Neural crest cell (in vitro differentiated cells): ENCODE data around the gene HDAC4. TPM values are rescaled to one million over a fixed set of nuclear protein-coding genes. Genes with fewer than 3 reads are reported as not detected.

ENCODE experiments used
- DNase-seq: peaks from one replicate; pipeline ENCODE4 v3.0.0; 2021; ENCODE audit warnings: low read depth, mixed read lengths, low spot score
- H3K27ac Mint-ChIP-seq: one replicate; pipeline ENCODE4 v1.8.0; 2021; ENCODE audit warnings: mild to moderate bottlenecking, mixed read lengths; ENCODE audit not compliant: unreplicated experiment
- H3K27me3 Mint-ChIP-seq: 2 replicates; pipeline ENCODE4 v1.8.0; 2021; ENCODE audit warnings: low read depth, mild to moderate bottlenecking, mixed read lengths
- H3K36me3 Mint-ChIP-seq: 2 replicates; pipeline ENCODE4 v1.8.0; 2021; ENCODE audit warnings: low read depth, mild to moderate bottlenecking, mixed read lengths
- H3K4me1 Mint-ChIP-seq: 2 replicates; pipeline ENCODE4 v1.8.0; 2021; ENCODE audit warnings: mixed read lengths
- H3K4me3 Mint-ChIP-seq: one replicate; pipeline ENCODE4 v1.8.0; 2021; ENCODE audit warnings: mild to moderate bottlenecking, mixed read lengths
- H3K9me3 Mint-ChIP-seq: 2 replicates; pipeline ENCODE4 v1.8.0; 2021; ENCODE audit warnings: mixed read lengths
- total RNA-seq: library from RNA; stranded (reverse); gene quantifications from 2 replicates; pipeline ENCODE4 v1.2.1, GENCODE V29; 2021
- TF ChIP-seq, protein P1 (sequence below): fragments of 200-600 bp; sonication (generic); conservative IDR thresholded peaks from 2 replicates; pipeline ENCODE4 v1.5.0; 2021; ENCODE audit warnings: antibody characterized with exemption, mild to moderate bottlenecking

HDAC4 gene
- total RNA-seq, 1 donor from 2014 or later, result 52.1 TPM

DNA sequence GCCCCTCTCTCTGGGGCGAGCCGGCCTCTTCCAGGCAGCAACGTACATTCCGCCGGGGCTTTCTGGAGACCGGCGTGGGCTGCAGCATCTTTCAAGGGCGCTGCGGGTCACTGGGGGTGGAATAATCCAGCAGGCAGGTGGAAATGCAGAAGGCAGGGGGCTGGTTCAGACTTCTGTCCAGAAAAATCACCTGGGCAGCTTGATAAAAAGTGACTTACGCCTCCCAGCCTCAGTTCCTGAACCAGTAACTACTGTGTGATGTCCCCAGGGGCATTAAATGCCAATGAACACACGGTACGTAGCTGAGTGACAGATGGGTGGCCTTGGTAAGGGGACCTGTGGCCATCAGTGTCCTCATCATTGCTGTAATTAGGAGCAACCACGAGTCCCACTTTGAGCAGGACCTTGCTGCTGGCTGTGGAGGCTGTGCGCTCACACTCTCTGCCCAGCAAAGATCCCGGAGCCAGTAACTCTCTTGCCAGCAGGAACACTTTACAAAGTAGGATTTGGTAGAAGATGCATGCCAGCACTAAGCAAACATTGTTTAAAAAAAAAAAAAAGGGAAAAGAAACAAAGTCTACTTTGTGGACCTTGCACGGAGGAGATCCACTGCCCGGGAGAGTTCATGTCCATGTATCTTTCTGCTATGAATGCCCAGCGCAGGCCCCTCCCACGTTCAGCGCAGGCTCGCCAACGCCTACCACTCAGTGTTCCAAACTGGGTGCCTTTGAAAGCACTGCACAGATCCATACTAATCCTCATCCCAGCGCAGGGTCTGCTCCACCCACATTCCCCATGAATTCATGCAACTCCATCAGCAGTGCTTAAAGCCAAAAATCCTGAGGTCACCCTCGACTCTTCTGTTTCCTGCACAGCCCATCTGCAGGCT is 177.3 kb downstream of the HDAC4 start:
- Mint-ChIP-seq H3K36me3 (peaks cover 3% of the 10 kb centered on the region), H3K9me3 (no peaks in the 10 kb centered on the region), H3K4me3 (no peak overlapping the region), H3K27ac (peak overlapping the region; percentile 22), H3K27me3 (no peaks in the 10 kb centered on the region), H3K4me1 (peaks cover 80% of the 10 kb centered on the region)
- no peak for DNase-seq
- TF ChIP-seq, protein P1, sequence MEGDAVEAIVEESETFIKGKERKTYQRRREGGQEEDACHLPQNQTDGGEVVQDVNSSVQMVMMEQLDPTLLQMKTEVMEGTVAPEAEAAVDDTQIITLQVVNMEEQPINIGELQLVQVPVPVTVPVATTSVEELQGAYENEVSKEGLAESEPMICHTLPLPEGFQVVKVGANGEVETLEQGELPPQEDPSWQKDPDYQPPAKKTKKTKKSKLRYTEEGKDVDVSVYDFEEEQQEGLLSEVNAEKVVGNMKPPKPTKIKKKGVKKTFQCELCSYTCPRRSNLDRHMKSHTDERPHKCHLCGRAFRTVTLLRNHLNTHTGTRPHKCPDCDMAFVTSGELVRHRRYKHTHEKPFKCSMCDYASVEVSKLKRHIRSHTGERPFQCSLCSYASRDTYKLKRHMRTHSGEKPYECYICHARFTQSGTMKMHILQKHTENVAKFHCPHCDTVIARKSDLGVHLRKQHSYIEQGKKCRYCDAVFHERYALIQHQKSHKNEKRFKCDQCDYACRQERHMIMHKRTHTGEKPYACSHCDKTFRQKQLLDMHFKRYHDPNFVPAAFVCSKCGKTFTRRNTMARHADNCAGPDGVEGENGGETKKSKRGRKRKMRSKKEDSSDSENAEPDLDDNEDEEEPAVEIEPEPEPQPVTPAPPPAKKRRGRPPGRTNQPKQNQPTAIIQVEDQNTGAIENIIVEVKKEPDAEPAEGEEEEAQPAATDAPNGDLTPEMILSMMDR, result no peak

DNA sequence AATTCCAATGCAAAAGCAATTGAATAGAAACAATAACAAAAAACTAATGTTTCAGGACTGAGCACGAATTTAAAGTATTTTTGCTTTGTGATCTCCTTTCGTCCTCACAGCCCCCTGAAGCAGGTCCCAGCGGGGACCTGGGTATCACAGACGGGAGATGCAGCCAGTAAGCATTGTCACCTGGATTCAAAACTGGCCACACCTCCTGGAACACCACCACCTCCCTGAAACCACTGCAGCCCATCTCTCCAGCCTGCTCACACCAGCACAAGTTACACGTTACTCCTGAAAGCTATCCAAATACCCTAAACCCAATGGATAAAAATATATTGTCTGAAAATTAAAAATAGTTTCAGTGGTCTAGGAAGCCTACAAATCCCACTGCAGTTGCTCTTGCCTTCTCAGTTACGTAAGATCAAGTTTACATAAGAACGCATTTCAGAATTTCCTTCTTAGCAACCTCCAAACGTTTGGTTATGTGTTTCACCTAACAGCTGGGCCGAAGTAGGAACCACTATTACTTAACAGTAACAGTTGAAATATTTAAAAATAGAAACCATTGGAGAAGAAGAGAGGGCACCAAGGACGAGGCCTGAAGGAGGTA is 178.0 kb downstream of the HDAC4 start:
- H3K27ac Mint-ChIP-seq, result no peak overlapping the region
- no peak for DNase-seq
- H3K9me3 Mint-ChIP-seq, result no peaks in the 10 kb centered on the region
- H3K4me1 Mint-ChIP-seq, result peaks cover 73% of the 10 kb centered on the region
- TF ChIP-seq, protein P1, result no peak
- no peak overlapping the region for H3K4me3 Mint-ChIP-seq
- no peaks in the 10 kb centered on the region for H3K27me3 Mint-ChIP-seq
- no peaks in the 10 kb centered on the region for H3K36me3 Mint-ChIP-seq

DNA sequence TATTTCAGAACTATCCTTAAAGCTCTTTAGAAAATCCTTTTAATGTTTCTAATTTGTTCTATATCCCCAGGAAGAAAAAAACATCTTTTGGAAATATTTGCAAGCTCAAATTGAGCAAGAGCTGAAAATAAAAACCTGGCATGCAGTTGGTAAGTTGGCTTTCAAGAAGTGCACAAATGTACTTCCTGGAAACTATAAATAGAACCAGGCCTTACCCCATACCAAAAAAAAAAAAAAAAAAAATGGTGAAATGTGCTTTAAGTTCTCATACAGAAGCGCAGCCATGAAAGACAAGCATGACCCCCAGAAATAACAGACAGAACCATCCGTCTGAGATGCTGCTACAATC is 178.5 kb downstream of the HDAC4 start:
- H3K27ac Mint-ChIP-seq, result peak overlapping the region; percentile 81
- H3K4me1 Mint-ChIP-seq, result peaks cover 73% of the 10 kb centered on the region
- TF ChIP-seq, protein P1, result no peak

DNA sequence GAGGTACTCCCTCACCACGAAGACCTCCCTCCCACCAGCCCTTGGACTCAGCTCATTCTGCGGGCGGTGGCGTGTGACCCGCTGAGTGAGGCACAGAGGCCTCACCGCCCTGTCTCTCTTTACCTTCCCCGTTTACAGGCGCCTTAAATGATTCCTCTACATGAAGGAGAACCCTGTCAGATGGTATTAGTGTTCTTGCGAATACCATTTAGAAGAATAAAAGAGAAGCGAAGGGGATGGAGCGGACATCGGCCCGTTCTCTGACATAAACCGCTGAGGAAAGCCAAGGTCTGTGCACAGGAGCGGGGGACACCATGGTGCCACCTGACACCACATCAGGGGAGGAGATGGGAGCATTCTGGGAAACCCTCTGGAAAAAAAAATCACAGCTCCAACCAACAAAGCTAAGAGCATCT is 179.8 kb downstream of the HDAC4 start:
- DNase-seq, result no peak
- H3K4me1 Mint-ChIP-seq, result peaks cover 74% of the 10 kb centered on the region
- H3K36me3 Mint-ChIP-seq, result peaks cover 4% of the 10 kb centered on the region
- TF ChIP-seq, protein P1, result no peak
- no peaks in the 10 kb centered on the region for H3K27me3 Mint-ChIP-seq
- H3K27ac Mint-ChIP-seq, result no peak overlapping the region
- no peaks in the 10 kb centered on the region for H3K9me3 Mint-ChIP-seq
- no peak overlapping the region for H3K4me3 Mint-ChIP-seq

More for the DNA sequence above, 178.5 kb downstream of the HDAC4 start:
- Mint-ChIP-seq H3K9me3 (no peaks in the 10 kb centered on the region), H3K27me3 (no peaks in the 10 kb centered on the region), H3K36me3 (peaks cover 4% of the 10 kb centered on the region), H3K4me3 (peak overlapping the region; percentile 49)
- DNase-seq, result no peak

DNA sequence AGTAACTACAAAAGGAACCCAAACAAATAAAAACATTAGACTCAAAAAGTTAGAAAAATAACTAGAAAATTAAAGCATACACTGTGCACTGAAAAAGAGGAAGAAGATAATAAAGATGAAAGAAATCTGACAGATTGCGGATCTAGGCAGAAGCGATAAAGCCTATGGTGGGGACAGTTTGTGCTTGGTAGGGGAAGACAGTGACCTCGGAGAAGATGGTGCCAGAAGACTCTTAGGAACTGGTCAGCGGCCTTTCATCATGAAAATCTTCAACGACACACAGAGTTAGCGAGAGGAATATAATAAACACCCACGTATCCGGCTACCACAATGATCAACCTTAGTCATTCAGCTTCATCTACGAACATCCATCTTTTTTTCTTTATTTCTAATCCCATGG is 180.5 kb downstream of the HDAC4 start:
- no peaks in the 10 kb centered on the region for H3K9me3 Mint-ChIP-seq
- no peaks in the 10 kb centered on the region for H3K27me3 Mint-ChIP-seq
- no peak for DNase-seq
- H3K4me3 Mint-ChIP-seq, result no peak overlapping the region
- TF ChIP-seq, protein P1, result no peak
- peak overlapping the region; percentile 39 for H3K27ac Mint-ChIP-seq
- peaks cover 70% of the 10 kb centered on the region for H3K4me1 Mint-ChIP-seq
- H3K36me3 Mint-ChIP-seq, result peaks cover 6% of the 10 kb centered on the region
